Activated CD4-positive, alpha-beta T cell treated with anti-CD3 and anti-CD28 coated beads for 1 hour (primary cell): ENCODE results near the gene YPEL2.

Source experiments
- DNase-seq: peaks from one replicate; pipeline ENCODE4 v3.0.0-alpha.2; 2020

The YPEL2 gene

DNA sequence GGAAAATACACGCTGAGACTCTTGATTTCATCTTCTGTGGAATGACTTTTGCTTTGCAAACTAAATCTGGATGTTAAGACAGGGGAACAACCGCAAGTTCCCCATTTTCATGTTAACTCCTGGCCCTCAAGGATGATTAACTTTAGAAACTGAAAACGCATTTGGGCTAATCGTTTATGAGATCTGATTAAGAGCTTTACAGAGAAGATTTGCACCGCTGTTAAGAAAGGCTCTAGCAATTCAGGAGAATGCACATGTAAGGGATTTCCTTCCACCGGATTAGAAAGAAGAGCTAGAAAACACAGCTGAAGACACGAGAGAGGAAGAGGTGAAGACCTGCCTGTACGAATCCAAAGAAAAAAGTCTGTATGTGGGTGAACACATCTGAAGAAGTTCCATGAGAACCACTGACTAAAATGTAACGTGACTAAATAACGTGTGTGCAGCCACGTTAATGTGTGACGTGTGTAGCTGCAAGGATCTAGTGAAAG is 106.4 kb downstream of the YPEL2 start:
- no peak for DNase-seq

DNA sequence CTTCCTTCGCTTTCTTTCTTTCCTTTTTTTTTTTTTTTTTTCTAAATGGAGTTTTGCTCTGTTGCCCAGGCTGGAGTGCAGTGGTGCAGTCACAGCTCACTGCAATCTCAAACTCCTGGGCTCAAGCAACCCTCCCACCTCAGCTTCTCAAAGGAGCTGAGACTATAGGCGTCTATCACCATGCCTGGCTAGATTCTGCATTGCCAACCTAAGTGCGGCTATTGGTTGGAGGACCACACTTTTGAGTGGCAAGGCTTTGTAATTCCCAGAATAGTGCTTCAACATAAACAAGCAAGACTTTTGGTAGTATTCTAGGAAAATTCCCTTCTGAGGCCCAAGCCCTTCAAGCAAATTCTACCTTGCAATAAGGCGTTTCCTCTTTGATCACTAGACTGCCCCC is 107.8 kb downstream of the YPEL2 start:
- no peak for DNase-seq

DNA sequence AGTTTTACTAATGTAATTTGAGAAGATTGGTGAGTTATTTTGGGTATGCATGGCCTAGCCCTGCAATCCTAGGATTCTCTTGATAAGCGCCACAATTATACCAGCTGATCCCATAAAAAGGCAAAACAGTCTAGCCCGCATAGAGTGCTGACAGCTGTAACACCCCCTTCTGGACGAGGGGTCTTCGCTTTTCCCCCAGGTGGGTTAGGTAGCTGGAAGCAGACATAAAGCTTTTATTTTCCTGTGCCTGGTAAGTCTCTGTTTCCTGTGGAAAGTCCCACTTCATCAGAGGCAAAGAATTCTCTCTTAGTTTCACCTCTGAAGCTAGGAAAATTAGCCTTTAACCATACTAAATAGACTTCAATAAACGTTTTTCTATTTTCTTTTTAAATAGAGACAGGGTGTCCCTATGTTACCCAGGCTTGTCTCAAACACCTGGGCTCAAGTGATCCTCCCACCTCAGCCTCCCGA is 108.3 kb downstream of the YPEL2 start:
- DNase-seq, result no peak

DNA sequence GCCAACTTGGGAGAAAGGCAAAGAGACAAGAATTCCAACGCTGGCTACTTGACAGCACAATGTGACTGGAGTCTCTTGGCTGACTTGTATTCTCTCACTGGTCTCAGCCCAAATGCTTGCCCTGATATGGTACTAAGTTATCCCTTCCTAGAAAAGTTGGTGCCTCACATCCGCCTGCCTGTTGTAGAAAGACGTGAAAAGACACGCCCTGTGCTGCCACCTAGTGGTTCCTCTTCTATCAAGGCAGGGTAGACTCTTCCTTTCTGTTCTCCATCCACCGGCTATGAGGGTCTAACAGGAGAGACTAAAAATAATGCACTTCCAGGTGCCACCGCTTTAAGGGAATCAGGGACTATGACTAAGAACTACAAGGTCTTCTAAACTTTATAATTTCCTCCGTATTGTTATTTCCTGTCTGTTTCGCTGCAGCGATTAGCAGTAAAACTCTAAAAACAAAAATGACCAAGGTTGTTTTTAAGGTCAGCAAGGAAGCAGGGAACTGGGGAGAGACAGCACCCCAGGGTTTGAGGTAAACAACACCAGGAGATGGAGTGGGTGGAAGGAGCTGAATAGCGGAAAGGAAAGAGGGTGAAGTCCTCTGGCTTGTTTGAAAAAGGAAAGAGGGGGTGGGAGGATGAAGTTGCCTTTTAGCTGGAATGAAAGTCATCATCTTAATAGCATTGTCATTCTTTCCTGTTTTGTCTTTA is 109.5 kb downstream of the YPEL2 start:
- DNase-seq, result peak; percentile 75

DNA sequence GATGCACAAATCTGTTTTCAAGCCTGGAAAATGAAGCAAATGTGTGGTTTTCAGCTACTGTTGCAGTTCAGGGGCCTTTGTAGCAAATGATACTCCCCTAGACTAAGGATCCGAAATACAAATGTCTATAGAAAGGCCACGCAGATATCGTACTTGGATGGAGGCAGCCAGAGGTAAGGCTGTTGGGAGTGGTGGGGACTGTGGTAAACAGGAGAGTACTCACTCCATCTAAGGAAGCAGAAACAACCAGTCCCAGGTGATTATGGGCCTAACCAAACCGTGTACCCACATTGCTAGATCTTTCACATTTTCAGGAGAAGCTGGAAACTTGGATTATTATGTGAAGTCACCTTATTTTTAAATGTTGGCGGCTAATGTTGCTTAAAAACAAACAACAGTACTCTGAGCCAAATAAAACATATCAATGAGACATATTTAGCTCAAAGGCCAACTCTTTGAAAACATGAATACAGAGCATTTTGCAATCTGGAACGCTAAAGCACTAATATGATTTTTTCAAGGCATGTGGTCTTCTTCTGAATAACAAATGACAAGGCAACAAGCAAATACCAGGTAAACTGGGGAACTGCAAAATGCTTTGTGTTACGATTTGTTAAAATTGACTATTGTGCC is 110.1 kb downstream of the YPEL2 start:
- DNase-seq, result no peak

DNA sequence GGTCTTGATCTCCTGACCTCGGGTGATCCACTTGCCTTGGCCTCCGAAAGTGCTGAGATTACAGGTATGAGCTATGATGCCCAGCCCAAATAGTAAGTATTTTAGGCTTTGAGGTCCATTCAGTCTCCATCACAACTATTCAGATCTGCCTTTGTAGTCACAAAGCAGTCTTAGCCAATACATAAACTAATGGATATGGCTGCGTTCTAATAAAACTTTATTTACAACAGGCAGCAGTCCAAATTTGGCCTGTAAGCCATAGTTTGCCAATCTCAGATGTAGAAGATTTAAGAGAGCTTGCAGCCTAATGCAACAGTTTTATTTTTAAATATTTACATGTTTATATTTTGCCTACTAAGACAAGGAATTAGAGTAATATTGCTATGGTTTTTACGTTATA is 111.7 kb downstream of the YPEL2 start:
- DNase-seq, result no peak
